HepG2 (cell line): ENCODE data around the gene EGLN1.

Experiments used
- CBFB ChIP-seq: sonication (generic); formaldehyde crosslinking; IDR thresholded peaks from 2 replicates; pipeline ENCODE4 v1.4.0; 2020; ENCODE audit warnings: missing genetic modification reagents
- ZNF274 ChIP-seq: sonication (generic); formaldehyde crosslinking; IDR thresholded peaks from 2 replicates; pipeline ENCODE4 v1.5.1; 2020; ENCODE audit warnings: mild to moderate bottlenecking, missing genetic modification reagents

DNA sequence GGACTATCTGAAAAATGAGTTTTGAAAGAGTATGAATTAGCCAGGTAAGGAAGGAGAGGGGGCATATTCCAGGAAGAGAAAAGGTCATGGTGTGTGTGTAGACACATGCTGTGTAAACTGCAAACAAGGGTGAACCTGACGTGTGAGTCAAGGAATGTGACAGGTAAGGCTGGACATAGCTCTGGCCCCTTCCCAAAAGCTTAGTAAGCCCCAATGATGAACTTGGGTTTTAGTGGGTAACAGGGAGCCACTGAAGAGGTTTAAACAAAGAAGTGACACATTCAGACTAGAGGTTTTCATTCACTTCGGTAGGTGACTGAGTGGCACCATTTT lies 36.7 kb downstream of the EGLN1 start:
- TF ChIP-seq CBFB (CRISPR knock-in tag) (no peak), ZNF274 (CRISPR knock-in tag) (no peak)
